ENCODE measurements around the gene N4BP2. TPM values are rescaled to one million over a fixed set of nuclear protein-coding genes. Genes with fewer than 3 reads are reported as not detected.

The N4BP2 gene
- total RNA-seq, 1 experiment from 2014 or later, result 8.8 TPM

DNA sequence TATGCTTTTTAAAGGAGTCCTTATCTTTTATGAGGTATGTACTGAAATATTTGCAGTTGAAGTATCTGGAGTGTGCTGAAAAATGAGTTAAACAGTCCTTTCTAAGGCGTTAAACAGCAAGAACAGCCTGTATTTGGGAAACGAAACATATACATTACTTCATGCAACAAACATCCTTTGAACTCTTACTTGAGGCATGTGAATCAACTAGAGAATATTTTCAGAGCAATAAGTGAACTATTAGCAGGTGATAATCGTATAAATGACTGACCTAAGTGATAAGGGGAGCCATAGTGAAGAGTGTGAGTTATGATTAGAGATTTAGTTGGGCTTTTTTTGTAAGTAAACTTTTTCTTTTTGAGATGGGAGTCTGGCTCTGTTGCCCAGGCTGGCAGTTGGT lies 94.3 kb downstream of the N4BP2 start:
- Mint-ChIP-seq H3K36me3 (ENCODE audit: insufficient read depth, unreplicated experiment) (peaks cover 4% of the 10 kb centered on the region), H3K9me3 (ENCODE audit: unreplicated experiment) (peaks cover 6% of the 10 kb centered on the region), H3K4me3 (ENCODE audit: unreplicated experiment) (no peak overlapping the region), H3K4me1 (ENCODE audit: insufficient read depth, unreplicated experiment) (no peaks in the 10 kb centered on the region), H3K27me3 (ENCODE audit: insufficient read depth, unreplicated experiment) (no peaks in the 10 kb centered on the region), H3K27ac (ENCODE audit: low read depth, unreplicated experiment) (no peak overlapping the region)
- intact Hi-C loops (cut with micrococcal nuclease), result loop anchor here (1.0 to 5.0 kb wide), 6 partner anchors 95 to 568 kb away; partner anchors contain the start of gene N4BP2
- DNase-seq (ENCODE audit: unreplicated experiment), result no peak
- ChIA-PET CTCF (interaction anchor here (0.7 to 5.4 kb wide), 12 partner anchors 9 to 678 kb away, joined by 3 to 47 read pairs (median 4); no protein-coding TSS in a partner anchor), POLR2A (interaction anchor here (1.7 kb wide), 1 partner anchor 166 kb away, joined by 9 read pairs; no protein-coding TSS in a partner anchor)
- TF ChIP-seq, protein P1, sequence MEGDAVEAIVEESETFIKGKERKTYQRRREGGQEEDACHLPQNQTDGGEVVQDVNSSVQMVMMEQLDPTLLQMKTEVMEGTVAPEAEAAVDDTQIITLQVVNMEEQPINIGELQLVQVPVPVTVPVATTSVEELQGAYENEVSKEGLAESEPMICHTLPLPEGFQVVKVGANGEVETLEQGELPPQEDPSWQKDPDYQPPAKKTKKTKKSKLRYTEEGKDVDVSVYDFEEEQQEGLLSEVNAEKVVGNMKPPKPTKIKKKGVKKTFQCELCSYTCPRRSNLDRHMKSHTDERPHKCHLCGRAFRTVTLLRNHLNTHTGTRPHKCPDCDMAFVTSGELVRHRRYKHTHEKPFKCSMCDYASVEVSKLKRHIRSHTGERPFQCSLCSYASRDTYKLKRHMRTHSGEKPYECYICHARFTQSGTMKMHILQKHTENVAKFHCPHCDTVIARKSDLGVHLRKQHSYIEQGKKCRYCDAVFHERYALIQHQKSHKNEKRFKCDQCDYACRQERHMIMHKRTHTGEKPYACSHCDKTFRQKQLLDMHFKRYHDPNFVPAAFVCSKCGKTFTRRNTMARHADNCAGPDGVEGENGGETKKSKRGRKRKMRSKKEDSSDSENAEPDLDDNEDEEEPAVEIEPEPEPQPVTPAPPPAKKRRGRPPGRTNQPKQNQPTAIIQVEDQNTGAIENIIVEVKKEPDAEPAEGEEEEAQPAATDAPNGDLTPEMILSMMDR (IDR thresholded peaks at IDR 0.05; ENCODE audit: unreplicated experiment), result no peak
- BruUV-seq (replicated peaks), result no TSS peak

- H3K4me3 Mint-ChIP-seq (ENCODE audit: unreplicated experiment), result no peak overlapping the region
- H3K36me3 Mint-ChIP-seq (ENCODE audit: insufficient read depth, unreplicated experiment), result peaks cover 4% of the 10 kb centered on the region
- peaks cover 6% of the 10 kb centered on the region for H3K9me3 Mint-ChIP-seq (ENCODE audit: unreplicated experiment)
- no peak for DNase-seq (ENCODE audit: unreplicated experiment)
- ChIA-PET CTCF (interaction anchor here (1.6 to 5.4 kb wide), 3 partner anchors 159 to 566 kb away, joined by 4 to 47 read pairs (median 5); no protein-coding TSS in a partner anchor), POLR2A (interaction anchor here (0.5 to 1.7 kb wide), 4 partner anchors 12 to 348 kb away, joined by 4 to 9 read pairs (median 5); no protein-coding TSS in a partner anchor)
- no TSS peak for BruUV-seq (replicated peaks)
- TF ChIP-seq, protein P1 (IDR thresholded peaks at IDR 0.05; ENCODE audit: unreplicated experiment), result no peak
- intact Hi-C loops (cut with micrococcal nuclease), result loop anchor here (5.0 kb wide), 1 partner anchor 400 kb away; no protein-coding TSS in a partner anchor
- H3K4me1 Mint-ChIP-seq (ENCODE audit: insufficient read depth, unreplicated experiment), result no peaks in the 10 kb centered on the region
- H3K27me3 Mint-ChIP-seq (ENCODE audit: insufficient read depth, unreplicated experiment), result no peaks in the 10 kb centered on the region
- H3K27ac Mint-ChIP-seq (ENCODE audit: low read depth, unreplicated experiment), result no peak overlapping the region
These were observed 96.0 kb downstream of the N4BP2 start for GRCh38 chr4:40152637-40153036.

DNA sequence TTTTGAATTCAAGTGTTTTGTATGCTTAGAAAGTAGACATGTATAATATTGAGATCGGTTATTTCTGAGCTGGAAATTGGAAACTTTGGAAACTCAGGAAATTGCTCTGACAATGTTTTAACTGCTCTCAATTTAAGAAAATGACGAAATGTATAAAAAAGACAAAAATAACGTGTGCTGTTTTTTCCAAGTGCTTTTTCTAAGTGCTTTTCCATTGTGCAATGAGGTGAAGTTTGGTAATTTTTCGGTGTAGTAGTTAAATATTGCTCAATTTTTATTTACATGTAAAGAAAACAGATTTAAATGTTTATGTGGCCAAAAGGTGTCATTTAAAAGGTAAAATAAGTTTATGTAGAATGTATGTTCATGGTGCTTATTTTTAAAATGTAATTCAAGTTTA lies 100.8 kb downstream of the N4BP2 start:
- ChIA-PET CTCF (interaction anchor here (0.7 to 1.0 kb wide), 2 partner anchors 100 to 153 kb away, joined by 3 to 5 read pairs; no protein-coding TSS in a partner anchor), POLR2A (interaction anchor here (0.8 to 1.6 kb wide), 3 partner anchors 99 to 159 kb away, joined by 3 to 5 read pairs (median 4); partner anchors contain the start of gene N4BP2)
- TF ChIP-seq, protein P1 (IDR thresholded peaks at IDR 0.05; ENCODE audit: unreplicated experiment), result no peak
- Mint-ChIP-seq H3K27me3 (ENCODE audit: insufficient read depth, unreplicated experiment) (no peaks in the 10 kb centered on the region), H3K9me3 (ENCODE audit: unreplicated experiment) (no peaks in the 10 kb centered on the region), H3K27ac (ENCODE audit: low read depth, unreplicated experiment) (no peak overlapping the region), H3K36me3 (ENCODE audit: insufficient read depth, unreplicated experiment) (no peaks in the 10 kb centered on the region), H3K4me3 (ENCODE audit: unreplicated experiment) (no peak overlapping the region), H3K4me1 (ENCODE audit: insufficient read depth, unreplicated experiment) (no peaks in the 10 kb centered on the region)
- intact Hi-C loops (cut with micrococcal nuclease), result no loop called here
- DNase-seq (ENCODE audit: unreplicated experiment), result peak; percentile 34
- no TSS peak for BruUV-seq (replicated peaks)

- no peak for DNase-seq (ENCODE audit: unreplicated experiment)
- Mint-ChIP-seq H3K27me3 (ENCODE audit: insufficient read depth, unreplicated experiment) (no peaks in the 10 kb centered on the region), H3K9me3 (ENCODE audit: unreplicated experiment) (no peaks in the 10 kb centered on the region), H3K4me3 (ENCODE audit: unreplicated experiment) (no peak overlapping the region), H3K4me1 (ENCODE audit: insufficient read depth, unreplicated experiment) (no peaks in the 10 kb centered on the region), H3K27ac (ENCODE audit: low read depth, unreplicated experiment) (no peak overlapping the region), H3K36me3 (ENCODE audit: insufficient read depth, unreplicated experiment) (no peaks in the 10 kb centered on the region)
- no TSS peak for BruUV-seq (replicated peaks)
- TF ChIP-seq, protein P1 (IDR thresholded peaks at IDR 0.05; ENCODE audit: unreplicated experiment), result no peak
- CTCF ChIA-PET, result interaction anchor here (0.6 to 1.2 kb wide), 3 partner anchors 9 to 65 kb away, joined by 3 to 5 read pairs (median 3); no protein-coding TSS in a partner anchor
- POLR2A ChIA-PET, result no interaction called here
- intact Hi-C loops (cut with micrococcal nuclease), result no loop called here
These were observed 103.6 kb downstream of the N4BP2 start for GRCh38 chr4:40160258-40160657.

Measured in MCF 10A (cell line).